SK-MEL-5 (cell line): Measurements from ENCODE around the gene NOL4L. TPM values are rescaled to one million over a fixed set of nuclear protein-coding genes. Genes with fewer than 3 reads are reported as not detected.

ENCODE experiments used
- DNase-seq: peaks from one replicate; pipeline ENCODE4 v3.0.0-alpha.2; 2016; ENCODE audit warnings: low read depth, low spot score
- in situ Hi-C: cut with HindIII; loops from 2 replicates; pipeline ENCODE4 v1.10.0; 2016; ENCODE audit warnings: low sequenced_read_pairs, high pct_unique_total_duplicates, low pct_unique_long_range_greater_than_20kb
- total RNA-seq: library from RNA; depleted of rRNA; stranded (reverse); fragments of >200 nt; shearing (Covaris generic); gene quantifications from 2 replicates; pipeline ENCODE4 v1.2.3, GENCODE V29; 2014

Gene NOL4L
- total RNA-seq, 1 experiment from 2014 or later, result 2.1 TPM

- no peak for DNase-seq
- in situ Hi-C loops, result no loop called here
Observed at GRCh38 chr20:32570401-32571190, 14.5 kb downstream of the NOL4L start.

GRCh38 chr20:32569380-32570305, 15.5 kb downstream of the NOL4L start:
- no peak for DNase-seq
- in situ Hi-C loops, result no loop called here

- in situ Hi-C loops, result no loop called here
Observed at GRCh38 chr20:32569018-32569379, 16.1 kb downstream of the NOL4L start.

GRCh38 chr20:32567384-32568178, 17.6 kb downstream of the NOL4L start:
- in situ Hi-C loops, result no loop called here
- DNase-seq, result no peak

More at GRCh38 chr20:32569018-32569379, 16.1 kb downstream of the NOL4L start:
- no peak for DNase-seq

- no peak for DNase-seq
- in situ Hi-C loops, result no loop called here
Observed at GRCh38 chr20:32566379-32567374, 18.5 kb downstream of the NOL4L start.

- DNase-seq, result no peak
- in situ Hi-C loops, result no loop called here
Observed at GRCh38 chr20:32565735-32566032, 19.4 kb downstream of the NOL4L start.

GRCh38 chr20:32564921-32565734, 20.0 kb downstream of the NOL4L start:
- in situ Hi-C loops, result no loop called here

GRCh38 chr20:32564440-32564839, 20.7 kb downstream of the NOL4L start:
- in situ Hi-C loops, result no loop called here
- DNase-seq, result no peak

More at GRCh38 chr20:32564921-32565734, 20.0 kb downstream of the NOL4L start:
- peak; percentile 23 for DNase-seq

- in situ Hi-C loops, result no loop called here
Observed at GRCh38 chr20:32563311-32564272, 21.5 kb downstream of the NOL4L start.

GRCh38 chr20:32562495-32562911, 22.6 kb downstream of the NOL4L start:
- in situ Hi-C loops, result no loop called here
- no peak for DNase-seq

More at GRCh38 chr20:32563311-32564272, 21.5 kb downstream of the NOL4L start:
- no peak for DNase-seq

- in situ Hi-C loops, result no loop called here
- DNase-seq, result no peak
Observed at GRCh38 chr20:32560989-32561830, 23.9 kb downstream of the NOL4L start.

GRCh38 chr20:32560482-32560988, 24.6 kb downstream of the NOL4L start:
- in situ Hi-C loops, result no loop called here
- DNase-seq, result no peak

GRCh38 chr20:32559753-32560380, 25.3 kb downstream of the NOL4L start:
- DNase-seq, result no peak
- in situ Hi-C loops, result no loop called here
